ENCODE measurements around the gene ANKRD13D. TPM values are rescaled to one million over a fixed set of nuclear protein-coding genes. Genes with fewer than 3 reads are reported as not detected.

ANKRD13D gene
- total and polyA plus RNA-seq, 2 of the 8 experiments (the other 6 are each of a cell fraction or from before 2014, with no cell fraction given), result 24.9 to 26.5 TPM

DNA sequence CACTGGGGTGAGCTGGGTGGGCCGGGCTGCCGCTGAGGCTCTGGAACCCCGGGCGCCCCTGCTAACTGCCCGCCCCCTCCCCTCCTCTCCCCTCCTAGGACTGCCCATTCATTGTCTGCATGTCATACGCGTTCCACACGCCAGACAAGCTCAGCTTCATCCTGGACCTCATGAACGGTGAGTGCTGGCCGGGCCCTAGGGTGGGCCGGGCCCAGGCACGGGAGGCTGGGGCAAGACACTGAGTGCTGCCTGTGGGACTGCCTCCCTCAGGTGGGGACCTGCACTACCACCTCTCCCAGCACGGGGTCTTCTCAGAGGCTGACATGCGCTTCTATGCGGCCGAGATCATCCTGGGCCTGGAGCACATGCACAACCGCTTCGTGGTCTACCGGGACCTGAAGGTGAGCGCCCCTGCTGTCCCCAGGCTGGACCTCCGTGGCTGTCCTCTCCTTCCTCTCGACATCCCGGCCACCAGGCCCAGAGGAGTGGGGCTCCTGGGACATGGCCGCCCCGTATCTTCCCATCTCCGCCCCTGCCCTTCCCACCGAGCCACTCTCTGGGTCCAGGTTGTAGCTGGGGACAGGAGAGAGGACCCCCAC lies 7.5 kb upstream of the ANKRD13D start (continued):
- TF ChIP-seq HDAC6 (IDR thresholded peaks at IDR 0.05; ENCODE audit: low read depth, low read length) (no peak), ASH2L (IDR thresholded peaks at IDR 0.05; ENCODE audit: low read length) (no peak), FOSL1 (IDR thresholded peaks at IDR 0.05; ENCODE audit: insufficient read depth, low read depth, low read length) (no peak)
- TF ChIP-seq, protein P1, sequence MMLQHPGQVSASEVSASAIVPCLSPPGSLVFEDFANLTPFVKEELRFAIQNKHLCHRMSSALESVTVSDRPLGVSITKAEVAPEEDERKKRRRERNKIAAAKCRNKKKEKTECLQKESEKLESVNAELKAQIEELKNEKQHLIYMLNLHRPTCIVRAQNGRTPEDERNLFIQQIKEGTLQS (IDR thresholded peaks at IDR 0.05; ENCODE audit: insufficient read depth, low read depth, low read length), result no peak
